Gastroesophageal sphincter (tissue), 4 donors: ENCODE results near the gene TBC1D4. TPM values are rescaled to one million over a fixed set of nuclear protein-coding genes. Genes with fewer than 3 reads are reported as not detected.

Experiments used
- ATAC-seq: fragments of 150-250 bp; one replicate; pipeline ENCODE4 v1.9.1; 2016; ENCODE audit warnings: mild to moderate bottlenecking, moderate library complexity
- H3K27ac ChIP-seq, 4 donors: fragments of 200-600 bp; sonication (generic) in 3 of 4; 1 replicate in 3 of 4; 2 replicates in 1 of 4; pipeline ENCODE4 v1.5.1; 2016 to 2019
- H3K27me3 ChIP-seq: fragments of 200-600 bp; sonication (generic); one replicate; pipeline ENCODE4 v1.5.1; 2019
- H3K36me3 ChIP-seq, 2 donors: fragments of 200-600 bp; sonication (generic); one replicate each; pipeline ENCODE4 v1.5.1; 2019; ENCODE audit warnings: control low read depth in 1 of 2
- H3K4me1 ChIP-seq, 3 donors: fragments of 200-600 bp; sonication (generic); 1 replicate in 2 of 3; 2 replicates in 1 of 3; pipeline ENCODE4 v1.5.1; 2016 to 2019; ENCODE audit warnings: control low read depth in 2 of 3
- H3K4me3 ChIP-seq, 2 donors: fragments of 200-600 bp; sonication (generic); one replicate each; pipeline ENCODE4 v1.5.1; 2019; ENCODE audit warnings: mild to moderate bottlenecking in 1 of 2, moderate library complexity in 1 of 2
- H3K9me3 ChIP-seq, 3 donors: fragments of 200-600 bp; sonication (generic); one replicate each; pipeline ENCODE4 v1.5.1; 2017 to 2019; ENCODE audit warnings: control low read depth in 2 of 3
- EP300 ChIP-seq: sonication (generic); formaldehyde crosslinking; IDR thresholded peaks from one replicate; pipeline ENCODE4 v1.6.1; 2017; ENCODE audit warnings: antibody characterized with exemption, mild to moderate bottlenecking
- POLR2A ChIP-seq, 2 donors: fragments of 450-650 bp; IDR thresholded peaks; one replicate each; pipeline ENCODE4 v1.6.1; 2017; ENCODE audit warnings: antibody characterized with exemption in 2 of 2, mild to moderate bottlenecking in 2 of 2, moderate library complexity in 1 of 2
- POLR2AphosphoS5 ChIP-seq: sonication (generic); formaldehyde crosslinking; IDR thresholded peaks from one replicate; pipeline ENCODE4 v1.6.1; 2017; ENCODE audit warnings: antibody characterized with exemption
- WGBS, 2 donors: methylation state at CpG; one replicate each; pipeline ENCODE4 v1.1.5; 2018; ENCODE audit warnings: low coverage in 1 of 2; 5-methylcytosine and 5-hydroxymethylcytosine counted together
- total RNA-seq, 4 donors: library from RNA; depleted of rRNA; stranded (reverse); fragments of >200 nt; gene quantifications; one replicate each; pipeline ENCODE4 v1.1.0, GENCODE V29; 2016
- TF ChIP-seq, protein P1 (sequence below), 4 experiments: fragments of 200-600 bp in 2 of 4; fragments of 450-650 bp in 2 of 4; sonication (generic) in 1 of 4; IDR thresholded peaks; one replicate each; pipeline ENCODE4 v1.5.1; 2017 to 2019; ENCODE audit warnings: antibody characterized with exemption in 4 of 4, mild to moderate bottlenecking in 2 of 4, moderate library complexity in 2 of 4

The TBC1D4 gene
- total RNA-seq, 4 donors from 2014 or later, result 12.8 to 28.0 (median 22.4) TPM

- H3K27ac ChIP-seq, result peak overlapping the region; percentile 56 to 70 (median 61)
- ATAC-seq, result peak; percentile 57
- no peaks in the 10 kb centered on the region for H3K9me3 ChIP-seq
- WGBS, 2 donors, result 2 to 14% methylated on average over 3 of the region's 3 CpGs
- H3K4me1 ChIP-seq, result peaks cover 5 to 65% (median 6%) of the 10 kb centered on the region in 3 donors
- no peaks in the 10 kb centered on the region for H3K36me3 ChIP-seq
- H3K27me3 ChIP-seq, result no peaks in the 10 kb centered on the region
- no peak for TF ChIP-seq POLR2A (IDR thresholded peaks at IDR 0.05)
- TF ChIP-seq, protein P1, sequence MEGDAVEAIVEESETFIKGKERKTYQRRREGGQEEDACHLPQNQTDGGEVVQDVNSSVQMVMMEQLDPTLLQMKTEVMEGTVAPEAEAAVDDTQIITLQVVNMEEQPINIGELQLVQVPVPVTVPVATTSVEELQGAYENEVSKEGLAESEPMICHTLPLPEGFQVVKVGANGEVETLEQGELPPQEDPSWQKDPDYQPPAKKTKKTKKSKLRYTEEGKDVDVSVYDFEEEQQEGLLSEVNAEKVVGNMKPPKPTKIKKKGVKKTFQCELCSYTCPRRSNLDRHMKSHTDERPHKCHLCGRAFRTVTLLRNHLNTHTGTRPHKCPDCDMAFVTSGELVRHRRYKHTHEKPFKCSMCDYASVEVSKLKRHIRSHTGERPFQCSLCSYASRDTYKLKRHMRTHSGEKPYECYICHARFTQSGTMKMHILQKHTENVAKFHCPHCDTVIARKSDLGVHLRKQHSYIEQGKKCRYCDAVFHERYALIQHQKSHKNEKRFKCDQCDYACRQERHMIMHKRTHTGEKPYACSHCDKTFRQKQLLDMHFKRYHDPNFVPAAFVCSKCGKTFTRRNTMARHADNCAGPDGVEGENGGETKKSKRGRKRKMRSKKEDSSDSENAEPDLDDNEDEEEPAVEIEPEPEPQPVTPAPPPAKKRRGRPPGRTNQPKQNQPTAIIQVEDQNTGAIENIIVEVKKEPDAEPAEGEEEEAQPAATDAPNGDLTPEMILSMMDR (IDR thresholded peaks at IDR 0.05), result no peak
- no peak overlapping the region for H3K4me3 ChIP-seq
Measured at GRCh38 chr13:75368167-75368566, 113.8 kb downstream of the TBC1D4 start.

- H3K36me3 ChIP-seq, result no peaks in the 10 kb centered on the region
- no peak overlapping the region for H3K4me3 ChIP-seq
- no peak for ATAC-seq
- peak overlapping the region in 2 of 4 donors; percentile 13 to 70 for H3K27ac ChIP-seq
- H3K4me1 ChIP-seq, result peaks cover 5 to 54% (median 6%) of the 10 kb centered on the region in 3 donors
- no peaks in the 10 kb centered on the region for H3K9me3 ChIP-seq
- WGBS, 2 donors, result 68 to 73% methylated on average over 3 of the region's 3 CpGs
- H3K27me3 ChIP-seq, result no peaks in the 10 kb centered on the region
- TF ChIP-seq POLR2AphosphoS5, result no peak
- TF ChIP-seq EP300, result no peak
- TF ChIP-seq POLR2A (IDR thresholded peaks at IDR 0.05), result no peak
- TF ChIP-seq, protein P1 (IDR thresholded peaks at IDR 0.05), result no peak
Measured at GRCh38 chr13:75366380-75367280, 115.3 kb downstream of the TBC1D4 start.

DNA sequence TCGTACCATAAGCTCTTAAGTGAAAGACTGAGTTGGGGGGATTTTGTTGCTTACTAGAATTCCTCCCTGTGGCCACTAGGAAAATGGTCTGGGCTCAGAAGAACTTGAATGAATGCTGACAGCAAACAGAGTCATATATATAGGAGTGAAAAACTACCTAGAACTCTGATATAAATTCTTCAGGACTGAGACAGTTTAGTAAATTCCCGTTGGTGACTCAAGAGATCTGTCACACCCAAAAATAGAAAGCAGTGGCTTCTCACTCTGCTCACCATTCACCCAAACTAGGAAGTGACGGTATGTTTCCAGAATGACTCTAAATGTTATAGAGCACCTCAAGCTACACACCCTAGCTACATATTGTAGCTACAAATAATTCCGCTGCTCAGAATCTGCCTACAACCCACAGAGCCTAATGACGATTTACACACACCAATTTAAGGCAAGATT is 116.2 kb downstream of the TBC1D4 start:
- no peaks in the 10 kb centered on the region for H3K9me3 ChIP-seq
- peaks cover 5 to 54% (median 6%) of the 10 kb centered on the region in 3 donors for H3K4me1 ChIP-seq
- no peaks in the 10 kb centered on the region for H3K27me3 ChIP-seq
- peak overlapping the region in 1 of 4 donors; percentile 13 for H3K27ac ChIP-seq
- no peak for TF ChIP-seq EP300
- TF ChIP-seq, protein P1 (IDR thresholded peaks at IDR 0.05), result peak in 1 of 4 experiments; percentile 28
- H3K36me3 ChIP-seq, result no peaks in the 10 kb centered on the region
- no peak for ATAC-seq
- no peak overlapping the region for H3K4me3 ChIP-seq
- 64 to 66% methylated on average over 5 of the region's 5 CpGs for WGBS, 2 donors

DNA sequence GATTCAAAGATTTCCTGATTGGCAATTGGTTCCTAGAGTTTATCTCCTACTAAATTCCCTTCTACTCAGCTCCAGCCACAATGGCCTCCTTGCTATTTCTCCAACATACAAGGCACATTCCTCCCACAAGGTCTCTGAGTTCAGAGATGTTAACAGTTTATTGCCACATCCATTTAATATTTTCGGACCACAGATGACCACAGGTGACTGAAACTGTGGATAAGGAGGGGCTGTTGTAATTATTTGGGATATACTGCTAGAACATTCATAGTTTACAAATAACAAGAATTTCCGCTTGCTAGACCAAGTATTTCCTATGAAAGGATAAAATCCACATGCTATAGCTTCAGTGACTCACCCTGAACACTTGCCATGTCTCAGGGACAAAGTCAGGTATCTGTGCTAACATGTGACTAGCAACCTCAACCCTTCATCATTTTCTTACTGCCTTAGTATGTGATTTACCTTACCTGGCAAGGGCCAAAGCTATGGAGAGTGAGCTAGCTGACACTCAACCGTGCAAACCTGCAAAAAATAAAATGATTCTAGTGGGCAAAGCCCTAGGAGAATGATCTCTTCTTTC is 117.7 kb downstream of the TBC1D4 start:
- ATAC-seq, result no peak
- Histone ChIP-seq H3K27ac (no peak overlapping the region), H3K4me3 (no peak overlapping the region), H3K4me1 (peaks cover 5 to 40% (median 6%) of the 10 kb centered on the region in 3 donors), H3K27me3 (no peaks in the 10 kb centered on the region), H3K36me3 (no peaks in the 10 kb centered on the region), H3K9me3 (no peaks in the 10 kb centered on the region)
- TF ChIP-seq EP300 (no peak), POLR2A (IDR thresholded peaks at IDR 0.05) (no peak), POLR2AphosphoS5 (no peak)
- TF ChIP-seq, protein P1 (IDR thresholded peaks at IDR 0.05), result no peak
- WGBS, 2 donors, result 94 to 100% methylated on average over 3 of the region's 3 CpGs
